Islet of Langerhans (tissue), 1 donor: ENCODE results near the gene PRELID2.
"Not testable (repeated sequence)": the region's sequence is repeated elsewhere in the genome, so short reads cannot be mapped to it uniquely, and the experiment has no call there.

Experiments
- FAIRE-seq: peaks from one replicate; lab custom pipeline; 2011; peaks lifted over from hg19 to GRCh38; lab: Jason Lieb, UNC

The PRELID2 gene

DNA sequence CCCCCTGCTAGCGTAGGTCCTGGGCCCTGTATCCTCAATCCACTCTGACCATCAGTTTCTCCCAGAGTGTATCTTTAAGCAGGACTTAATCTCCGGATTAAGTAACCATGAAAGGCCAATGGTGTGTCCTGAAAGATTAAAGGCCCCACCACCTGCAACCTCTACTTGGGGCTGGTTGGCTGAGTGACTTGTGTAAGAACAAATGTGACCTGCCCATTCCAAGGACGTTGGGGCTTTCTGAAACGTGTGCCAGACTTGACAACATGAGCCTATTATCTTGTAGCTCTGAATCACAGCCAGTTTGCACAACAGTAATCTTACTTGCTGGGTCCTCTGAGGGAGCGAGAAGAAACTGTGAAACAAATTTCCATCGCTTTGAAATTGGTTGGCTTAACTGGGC, 3.1 kb upstream of the PRELID2 start:
- no peak for FAIRE-seq

GRCh38 chr5:145836241-145836640, 1.1 kb upstream of the PRELID2 start:
- FAIRE-seq, result not testable (repeated sequence)

- FAIRE-seq, result no peak
Measured at GRCh38 chr5:145835848-145836239, 702 bp upstream of the PRELID2 start.

GRCh38 chr5:145834554-145834916, 607 bp downstream of the PRELID2 start:
- FAIRE-seq, result no peak

DNA sequence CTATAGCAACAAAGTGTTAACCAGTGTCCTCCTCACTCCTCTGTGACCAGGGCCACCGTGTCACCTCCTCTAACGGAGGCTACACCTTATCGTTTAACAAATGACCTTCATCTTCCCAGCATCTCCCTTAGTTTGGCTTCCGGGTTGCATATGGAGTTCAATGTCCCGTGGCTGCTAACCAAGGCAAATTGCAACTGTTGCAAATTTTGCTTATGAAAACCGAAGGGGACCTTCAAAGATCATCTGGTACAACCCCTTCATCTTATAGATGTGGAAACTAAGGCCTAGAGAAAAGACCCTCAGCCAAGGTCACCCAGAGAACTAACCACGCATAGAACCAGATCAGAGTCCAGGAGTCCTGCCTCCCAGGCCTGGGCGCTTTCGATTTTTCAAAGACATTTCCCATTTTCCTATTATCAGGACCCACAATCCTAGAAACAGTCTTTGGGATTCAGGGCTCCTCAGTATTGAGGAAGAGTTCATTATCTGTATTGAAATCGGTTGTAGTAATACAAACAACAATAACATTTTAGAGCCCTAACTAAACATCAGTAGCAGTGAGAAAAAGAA, 1.4 kb downstream of the PRELID2 start:
- no peak for FAIRE-seq

GRCh38 chr5:145830594-145830993, 4.5 kb downstream of the PRELID2 start:
- no peak for FAIRE-seq

DNA sequence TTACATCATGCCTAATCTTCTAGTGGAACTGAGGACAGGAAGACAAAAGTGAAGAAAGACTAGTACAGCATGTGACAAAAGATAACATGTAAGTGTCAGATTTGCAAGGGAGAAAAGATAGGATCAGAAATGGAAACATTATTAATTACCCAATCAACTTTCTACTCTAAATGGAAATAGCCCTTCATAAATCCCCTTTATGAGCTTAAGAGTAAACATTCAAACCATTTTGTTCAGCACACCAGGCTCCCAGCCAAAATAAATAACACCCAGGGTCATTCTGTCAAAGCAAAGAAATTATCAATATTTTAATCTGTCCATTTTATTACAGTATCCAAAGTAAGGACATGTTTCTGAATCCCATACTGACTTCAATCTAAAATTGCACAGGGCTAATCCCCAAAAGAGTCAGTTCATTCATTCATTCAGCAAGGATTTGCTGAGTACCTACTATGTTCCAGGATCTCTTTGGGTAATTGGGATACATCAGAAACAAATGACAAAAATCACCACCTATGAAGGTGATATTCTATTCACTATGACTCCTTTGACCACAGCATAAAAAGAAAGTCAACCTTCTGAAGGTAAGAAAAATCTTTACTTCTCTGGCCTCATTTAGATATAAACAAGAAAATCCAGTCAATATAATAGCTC, 5.3 kb downstream of the PRELID2 start:
- FAIRE-seq, result peak; percentile 27

- no peak for FAIRE-seq
Measured at GRCh38 chr5:145826895-145827674, 8.1 kb downstream of the PRELID2 start.

- peak; percentile 88 for FAIRE-seq
Measured at GRCh38 chr5:145825751-145826180, 9.4 kb downstream of the PRELID2 start.

- no peak for FAIRE-seq
Measured at GRCh38 chr5:145824040-145824439, 11.1 kb downstream of the PRELID2 start.

DNA sequence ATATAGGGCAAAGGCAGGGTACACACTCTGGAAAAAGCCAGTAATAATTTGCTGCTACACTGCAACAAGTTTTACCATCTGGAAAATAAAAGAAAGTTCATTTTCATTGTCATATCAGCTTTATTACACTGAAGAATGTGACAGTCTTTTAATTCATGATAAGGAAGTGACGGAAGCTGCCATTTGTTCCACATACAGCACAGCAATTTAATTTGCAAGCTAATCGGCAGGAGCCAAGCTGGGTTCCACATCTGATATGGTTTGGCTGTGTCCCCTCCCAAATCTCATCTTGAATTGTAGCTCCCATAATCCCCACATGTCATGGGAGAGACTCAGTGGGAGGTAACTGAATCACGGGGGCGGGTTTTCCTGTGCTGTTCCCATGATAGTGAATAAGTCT, 16.5 kb downstream of the PRELID2 start:
- no peak for FAIRE-seq

GRCh38 chr5:145812877-145813276, 22.3 kb downstream of the PRELID2 start:
- no peak for FAIRE-seq

DNA sequence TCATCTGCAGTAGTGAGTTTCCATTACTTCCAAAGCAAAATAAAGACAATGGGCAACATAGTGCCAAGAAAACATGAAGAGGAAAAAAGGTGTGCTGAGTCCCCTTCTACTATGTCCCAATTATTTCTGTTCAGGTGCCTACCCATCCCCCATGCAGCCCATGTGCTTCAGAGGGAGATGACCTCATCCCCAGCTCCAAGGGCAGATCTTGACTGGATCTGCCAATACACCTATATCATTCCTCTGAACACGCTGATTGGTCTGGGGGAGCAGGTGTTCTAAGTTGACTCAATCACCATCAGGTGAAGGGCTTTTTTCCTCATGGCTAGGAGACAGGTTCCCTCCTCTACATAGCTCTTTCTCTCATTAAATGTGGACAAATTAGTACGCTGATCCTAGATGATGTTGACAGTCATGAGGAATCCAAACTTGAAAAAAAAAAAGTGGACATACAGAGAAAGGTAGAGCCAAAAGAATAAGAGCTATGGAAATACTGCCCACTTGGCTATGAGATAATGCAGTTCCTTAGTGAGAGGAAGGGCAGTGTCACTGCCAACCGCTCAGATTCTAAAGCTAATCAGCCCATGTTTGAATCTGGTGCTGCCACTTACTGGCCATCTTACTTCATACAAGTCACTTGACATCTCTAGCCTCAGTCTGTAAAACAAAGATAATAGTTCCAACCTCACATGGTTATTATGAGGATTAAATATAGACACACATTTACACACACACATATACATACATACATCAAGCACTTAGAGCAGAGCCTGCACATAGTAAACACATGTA, 23.1 kb downstream of the PRELID2 start:
- no peak for FAIRE-seq

GRCh38 chr5:145806923-145807322, 28.2 kb downstream of the PRELID2 start:
- FAIRE-seq, result no peak

- no peak for FAIRE-seq
Measured at GRCh38 chr5:145805819-145806218, 29.3 kb downstream of the PRELID2 start.

DNA sequence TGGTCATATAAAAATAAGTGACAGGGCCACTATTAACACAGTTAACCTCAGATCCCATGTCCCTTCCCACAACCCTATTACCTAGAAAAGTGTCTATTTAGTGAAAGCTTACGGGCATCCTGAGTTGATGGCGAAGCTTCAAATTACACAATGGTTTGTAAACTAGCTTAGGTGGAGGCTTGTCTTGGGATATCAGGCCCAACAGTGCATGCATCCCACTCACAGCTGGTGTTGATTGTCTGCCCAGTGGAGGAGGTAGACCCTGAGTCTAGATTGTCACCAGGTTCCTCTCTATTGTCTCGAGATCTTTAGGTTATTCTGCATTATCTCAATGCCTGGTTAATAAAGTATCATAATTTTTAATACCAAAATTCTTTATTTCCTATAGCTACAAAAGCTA, 30.4 kb downstream of the PRELID2 start:
- no peak for FAIRE-seq

- no peak for FAIRE-seq
Measured at GRCh38 chr5:145803112-145804004, 31.8 kb downstream of the PRELID2 start.

GRCh38 chr5:145801195-145801594, 33.9 kb downstream of the PRELID2 start:
- FAIRE-seq, result no peak

- no peak for FAIRE-seq
Measured at GRCh38 chr5:145800181-145800580, 35.0 kb downstream of the PRELID2 start.

DNA sequence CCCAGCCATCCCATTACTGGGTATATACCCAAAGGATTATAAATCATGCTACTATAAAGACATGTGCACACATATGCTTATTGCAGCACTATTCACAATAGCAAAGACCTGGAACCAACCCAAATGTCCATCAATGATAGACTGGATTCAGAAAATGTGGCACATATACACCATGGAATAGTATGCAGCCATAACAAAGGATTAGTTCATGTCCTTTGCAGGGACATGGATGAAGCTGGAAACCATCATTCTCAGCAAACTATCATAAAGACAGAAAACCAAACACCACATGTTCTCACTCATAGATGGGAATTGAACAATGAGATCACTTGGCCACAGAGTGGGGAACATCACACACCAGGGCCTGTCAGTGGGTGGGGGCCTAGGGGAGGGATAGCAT, 36.6 kb downstream of the PRELID2 start:
- not testable (repeated sequence) for FAIRE-seq

DNA sequence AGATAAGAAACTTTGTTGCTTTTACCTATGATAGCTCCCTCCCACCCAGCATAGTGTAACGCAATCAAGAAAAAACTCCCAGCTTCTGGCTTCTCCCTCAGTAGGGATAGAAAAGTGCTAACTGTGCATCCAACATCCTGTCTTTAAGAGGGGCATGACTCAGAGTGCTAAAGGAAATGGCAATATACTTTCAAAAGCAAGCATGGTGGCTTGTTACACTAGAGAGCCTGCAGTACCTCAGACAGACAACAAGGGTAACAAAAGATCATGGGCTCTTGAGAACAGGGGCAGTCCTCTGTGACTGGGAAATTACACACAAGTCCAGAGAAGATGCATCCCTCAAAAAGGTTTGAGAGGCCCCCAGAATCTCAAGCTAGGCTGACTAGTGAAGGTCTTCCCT, 37.8 kb downstream of the PRELID2 start:
- no peak for FAIRE-seq

DNA sequence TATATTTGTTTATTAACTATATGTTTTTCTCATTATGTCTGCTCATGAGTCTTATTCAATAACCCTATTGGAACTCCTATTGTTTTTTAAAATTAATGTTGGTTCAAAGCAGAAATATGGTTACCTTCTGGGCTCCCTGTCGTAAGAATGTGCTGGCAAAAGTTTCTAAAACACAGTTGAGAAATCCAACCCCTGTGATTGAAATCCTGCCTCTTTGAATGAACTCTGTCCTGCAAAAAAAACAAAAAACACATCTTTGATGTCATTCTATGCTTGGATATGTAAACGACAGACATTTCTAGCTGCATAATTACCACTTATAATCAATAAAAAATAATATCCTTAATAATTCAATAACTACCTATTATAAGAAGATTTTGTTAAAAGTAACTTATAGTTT, 38.8 kb downstream of the PRELID2 start:
- FAIRE-seq, result no peak
